Fibroblast of lung (primary cell): ENCODE data around the gene TMEM209. TPM values are rescaled to one million over a fixed set of nuclear protein-coding genes. Genes with fewer than 3 reads are reported as not detected.
"Not testable (repeated sequence)": the region's sequence is repeated elsewhere in the genome, so short reads cannot be mapped to it uniquely, and the experiment has no call there.

ENCODE experiments used
- DNase-seq, 2 donors: peaks; one replicate each; pipeline versions ENCODE4 v3.0.0 to v3.0.0-alpha.2; 2010; ENCODE audit warnings: low read depth in 2 of 2
- H2AFZ ChIP-seq: 2 replicates; pipeline ENCODE4 v1.5.1; 2012; ENCODE audit warnings: low read length, control low read depth, inconsistent platforms
- H3K27ac ChIP-seq: 2 replicates; pipeline ENCODE4 v1.5.1; 2011; ENCODE audit warnings: low read length, control low read depth; ENCODE audit not compliant: insufficient read depth
- H3K27me3 ChIP-seq: 2 replicates; pipeline ENCODE4 v1.5.1; 2011; ENCODE audit warnings: mild to moderate bottlenecking, low read length; ENCODE audit not compliant: control insufficient read depth, insufficient read depth
- H3K36me3 ChIP-seq: 2 replicates; pipeline ENCODE4 v1.5.1; 2011; ENCODE audit warnings: low read length; ENCODE audit not compliant: control insufficient read depth, insufficient read depth
- H3K4me1 ChIP-seq: 2 replicates; pipeline ENCODE4 v1.5.1; 2011; ENCODE audit warnings: low read length; ENCODE audit not compliant: control insufficient read depth, insufficient read depth; ENCODE audit errors: extremely low read depth
- H3K4me2 ChIP-seq: 2 replicates; pipeline ENCODE4 v1.5.1; 2011; ENCODE audit warnings: low read length, control low read depth; ENCODE audit not compliant: insufficient read depth; ENCODE audit errors: extremely low read depth
- H3K4me3 ChIP-seq, 4 experiments: fragments of 200-600 bp in 1 of 4; sonication (generic) in 1 of 4; replicated peaks in 1 of 4; 2 replicates each; pipeline ENCODE4 v1.5.1; 2011 to 2016; ENCODE audit warnings: low read length in 4 of 4, low read depth in 3 of 4, mild to moderate bottlenecking in 3 of 4, control low read depth in 2 of 4, inconsistent platforms in 1 of 4, mixed read lengths in 1 of 4; ENCODE audit not compliant: insufficient read depth in 1 of 4; ENCODE audit errors: control extremely low read depth in 1 of 4
- H3K79me2 ChIP-seq: 2 replicates; pipeline ENCODE4 v1.5.1; 2012; ENCODE audit warnings: mild to moderate bottlenecking, low read length, inconsistent platforms; ENCODE audit not compliant: control insufficient read depth, insufficient read depth
- H3K9ac ChIP-seq: 2 replicates; pipeline ENCODE4 v1.5.1; 2011; ENCODE audit warnings: mild to moderate bottlenecking, low read length, control low read depth; ENCODE audit not compliant: insufficient read depth
- H3K9me3 ChIP-seq: 2 replicates; pipeline ENCODE4 v1.5.1; 2012; ENCODE audit warnings: low read depth, low read length; ENCODE audit not compliant: control insufficient read depth, insufficient read depth
- H4K20me1 ChIP-seq: 2 replicates; pipeline ENCODE4 v1.5.1; 2011; ENCODE audit warnings: low read length; ENCODE audit not compliant: control insufficient read depth, insufficient read depth; ENCODE audit errors: extremely low read depth
- CTCF ChIP-seq, 2 donors: IDR thresholded peaks in 1 of 2; conservative IDR thresholded peaks in 1 of 2; 1 replicate in 1 of 2; 2 replicates in 1 of 2; pipeline ENCODE4 v1.5.1; 2011 to 2012; ENCODE audit warnings: low read length in 2 of 2, control low read depth in 1 of 2, inconsistent platforms in 1 of 2, low read depth in 1 of 2, mild to moderate bottlenecking in 1 of 2
- EZH2 ChIP-seq: IDR thresholded peaks from 2 replicates; pipeline ENCODE4 v1.5.1; 2012; ENCODE audit warnings: low read length, control low read depth, mild to moderate bottlenecking; ENCODE audit errors: missing control alignments
- polyA plus RNA-seq, 2 donors: library from polyadenylated mRNA; depleted of rRNA in 1 of 2; stranded (reverse) in 1 of 2; unstranded in 1 of 2; fragments of >200 nt; gene quantifications; 2 replicates each; pipeline ENCODE4 v1.2.1, GENCODE V29; 2011 to 2012; ENCODE audit warnings: missing spikeins in 1 of 2
- total RNA-seq: library from RNA; depleted of rRNA; stranded (reverse); fragments of >200 nt; gene quantifications from 2 replicates; pipeline ENCODE4 v1.2.1, GENCODE V29; 2014

Gene TMEM209
- total and polyA plus RNA-seq, 2 donors (not counting 1 experiment from before 2014, with no cell fraction given): 9.7 to 15.1 TPM

- H3K27ac ChIP-seq: no peak overlapping the region
- H2AFZ ChIP-seq: no peak overlapping the region
- H3K36me3 ChIP-seq: no peaks in the 10 kb centered on the region
- H3K9me3 ChIP-seq: no peaks in the 10 kb centered on the region
- H3K4me3 ChIP-seq: no peak overlapping the region
- H3K9ac ChIP-seq: no peak overlapping the region
- no peaks in the 10 kb centered on the region for H3K4me1 ChIP-seq
- DNase-seq: no peak
- H3K27me3 ChIP-seq: no peaks in the 10 kb centered on the region
- H3K79me2 ChIP-seq: no peaks in the 10 kb centered on the region
- TF ChIP-seq CTCF (conservative IDR thresholded peaks at IDR 0.05 in 1 of 2, IDR thresholded peaks at IDR 0.05 in 1 of 2; ENCODE audit: low read depth in 1 of 2, low read length in 2 of 2) (no peak), EZH2 (no peak)
- H3K4me2 ChIP-seq: no peak overlapping the region
- H4K20me1 ChIP-seq: no peaks in the 10 kb centered on the region
Measured at GRCh38 chr7:130187360-130187759, 17.8 kb downstream of the TMEM209 start.

GRCh38 chr7:130184349-130184748 is 20.9 kb downstream of the TMEM209 start:
- not testable (repeated sequence) for H3K4me1 ChIP-seq, H3K27me3 ChIP-seq, DNase-seq

GRCh38 chr7:130182990-130183389 is 22.2 kb downstream of the TMEM209 start:
- Histone ChIP-seq H3K9me3 (no peaks in the 10 kb centered on the region), H4K20me1 (no peaks in the 10 kb centered on the region), H3K79me2 (no peaks in the 10 kb centered on the region), H3K27ac (no peak overlapping the region), H3K4me2 (no peak overlapping the region), H3K4me1 (no peaks in the 10 kb centered on the region), H2AFZ (no peak overlapping the region), H3K27me3 (no peaks in the 10 kb centered on the region), H3K36me3 (peaks cover 2% of the 10 kb centered on the region), H3K9ac (no peak overlapping the region), H3K4me3 (no peak overlapping the region)
- no peak for DNase-seq
- no peak for TF ChIP-seq EZH2
- TF ChIP-seq CTCF (conservative IDR thresholded peaks at IDR 0.05 in 1 of 2, IDR thresholded peaks at IDR 0.05 in 1 of 2; ENCODE audit: low read depth in 1 of 2, low read length in 2 of 2): no peak

More at GRCh38 chr7:130184349-130184748, 20.9 kb downstream of the TMEM209 start:
- H3K79me2 ChIP-seq, H3K9ac ChIP-seq, H3K27ac ChIP-seq, H4K20me1 ChIP-seq, H3K36me3 ChIP-seq, H3K9me3 ChIP-seq, H3K4me2 ChIP-seq, H3K4me3 ChIP-seq, H2AFZ ChIP-seq: not testable (repeated sequence)
